ENCODE results near the gene ZDHHC5.
"Not testable (repeated sequence)": the region's sequence is repeated elsewhere in the genome, so short reads cannot be mapped to it uniquely, and the experiment has no call there.

The ZDHHC5 gene

GRCh38 chr11:57668434-57668782 lies 494 bp downstream of the ZDHHC5 start:
- no peak for DNase-seq

GRCh38 chr11:57674251-57674650 lies 6.3 kb downstream of the ZDHHC5 start:
- DNase-seq: no peak

GRCh38 chr11:57675176-57675941 lies 7.4 kb downstream of the ZDHHC5 start:
- DNase-seq: no peak

- DNase-seq: no peak
Measured at GRCh38 chr11:57679396-57679795, 11.5 kb downstream of the ZDHHC5 start.

GRCh38 chr11:57680552-57680874 lies 12.6 kb downstream of the ZDHHC5 start:
- no peak for DNase-seq

- DNase-seq: no peak
Measured at GRCh38 chr11:57681168-57681567, 13.3 kb downstream of the ZDHHC5 start.

- DNase-seq: not testable (repeated sequence)
Measured at GRCh38 chr11:57690474-57690873, 22.6 kb downstream of the ZDHHC5 start.

GRCh38 chr11:57698843-57699365 lies 31.0 kb downstream of the ZDHHC5 start:
- DNase-seq: no peak

- no peak for DNase-seq
Measured at GRCh38 chr11:57699813-57700212, 31.9 kb downstream of the ZDHHC5 start.

GRCh38 chr11:57700425-57700824 lies 32.5 kb downstream of the ZDHHC5 start:
- DNase-seq: no peak

- no peak for DNase-seq
Measured at GRCh38 chr11:57703341-57703740, 35.4 kb downstream of the ZDHHC5 start.

GRCh38 chr11:57704932-57705331 lies 37.0 kb downstream of the ZDHHC5 start:
- no peak for DNase-seq

- DNase-seq: not testable (repeated sequence)
Measured at GRCh38 chr11:57705432-57705831, 37.5 kb downstream of the ZDHHC5 start.

- DNase-seq: no peak
Measured at GRCh38 chr11:57709802-57710367, 42.0 kb downstream of the ZDHHC5 start.

- DNase-seq: peak; percentile 58
Measured at GRCh38 chr11:57711414-57712255, 43.7 kb downstream of the ZDHHC5 start, which contains the start of gene MED19. Gene MED19, minus strand, starts transcription at chr11:57712215. Its CDS starts 36 bp downstream, at chr11:57712179.

- peak; percentile 85 for DNase-seq
Measured at GRCh38 chr11:57712256-57713150, 44.6 kb downstream of the ZDHHC5 start, which contains the start of gene TMX2. Gene TMX2, plus strand, starts transcription at chr11:57712593. Its CDS starts 26 bp downstream, at chr11:57712619.

- DNase-seq: no peak
Measured at GRCh38 chr11:57713835-57714234, 45.9 kb downstream of the ZDHHC5 start.

- not testable (repeated sequence) for DNase-seq
Measured at GRCh38 chr11:57716726-57717125, 48.8 kb downstream of the ZDHHC5 start.

- no peak for DNase-seq
Measured at GRCh38 chr11:57727185-57727584, 59.3 kb downstream of the ZDHHC5 start.

GRCh38 chr11:57728829-57729228 lies 60.9 kb downstream of the ZDHHC5 start:
- DNase-seq: no peak

GRCh38 chr11:57729479-57729878 lies 61.6 kb downstream of the ZDHHC5 start:
- no peak for DNase-seq

- DNase-seq: no peak
Measured at GRCh38 chr11:57732661-57733060, 64.7 kb downstream of the ZDHHC5 start.
